ENCODE data around the gene GAMT. TPM values are rescaled to one million over a fixed set of nuclear protein-coding genes. Genes with fewer than 3 reads are reported as not detected.

The GAMT gene
- total RNA-seq, 4 donors from 2014 or later = 43.8 to 120 (median 94.4) TPM

DNA sequence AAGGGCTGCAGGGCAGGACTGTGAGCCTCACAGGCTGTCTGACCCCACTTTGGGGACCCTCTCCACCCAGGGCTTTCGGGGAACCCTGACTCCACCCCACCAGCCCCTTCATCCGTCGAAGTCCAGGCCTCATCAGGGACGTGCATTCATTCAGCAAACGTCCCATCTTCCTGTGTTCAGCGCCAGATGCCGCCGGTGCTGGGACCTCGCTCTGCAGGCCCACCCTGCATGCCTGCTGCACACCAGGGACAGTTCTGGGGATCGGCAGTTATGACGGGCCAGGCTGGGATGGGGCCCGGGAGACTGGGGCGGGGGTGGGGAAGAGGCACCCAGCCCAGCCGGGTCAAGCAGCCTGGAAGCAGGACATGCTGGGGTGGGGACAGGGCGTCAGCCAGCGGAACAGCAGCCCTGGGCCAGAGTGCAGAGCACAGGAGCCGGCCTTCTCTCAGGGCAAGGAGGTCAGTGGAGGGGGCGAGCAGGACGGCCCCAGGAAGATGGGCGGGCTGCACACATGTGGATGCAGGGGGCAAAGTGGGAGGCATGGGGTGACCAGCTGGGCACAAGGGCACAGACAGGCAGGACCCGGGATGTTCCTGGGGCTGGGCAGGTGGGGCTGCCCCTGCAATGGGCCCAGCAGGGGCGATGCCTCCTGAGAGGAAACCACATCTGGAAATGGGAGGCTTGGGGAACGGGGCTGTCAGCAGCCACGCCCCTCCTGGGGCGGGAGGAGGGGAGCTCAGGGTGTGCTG is 5.1 kb downstream of the GAMT start:
- Histone ChIP-seq H3K4me1 (peaks cover 0 to 42% (median 24%) of the 10 kb centered on the region in 4 donors), H3K36me3 (peaks cover 2 to 60% (median 7%) of the 10 kb centered on the region in 3 donors), H3K27ac (peak overlapping the region in 2 of 4 donors; percentile 36 to 59), H3K4me3 (no peak overlapping the region), H3K27me3 (no peaks in the 10 kb centered on the region), H3K9me3 (no peaks in the 10 kb centered on the region)
- TF ChIP-seq, protein P1, sequence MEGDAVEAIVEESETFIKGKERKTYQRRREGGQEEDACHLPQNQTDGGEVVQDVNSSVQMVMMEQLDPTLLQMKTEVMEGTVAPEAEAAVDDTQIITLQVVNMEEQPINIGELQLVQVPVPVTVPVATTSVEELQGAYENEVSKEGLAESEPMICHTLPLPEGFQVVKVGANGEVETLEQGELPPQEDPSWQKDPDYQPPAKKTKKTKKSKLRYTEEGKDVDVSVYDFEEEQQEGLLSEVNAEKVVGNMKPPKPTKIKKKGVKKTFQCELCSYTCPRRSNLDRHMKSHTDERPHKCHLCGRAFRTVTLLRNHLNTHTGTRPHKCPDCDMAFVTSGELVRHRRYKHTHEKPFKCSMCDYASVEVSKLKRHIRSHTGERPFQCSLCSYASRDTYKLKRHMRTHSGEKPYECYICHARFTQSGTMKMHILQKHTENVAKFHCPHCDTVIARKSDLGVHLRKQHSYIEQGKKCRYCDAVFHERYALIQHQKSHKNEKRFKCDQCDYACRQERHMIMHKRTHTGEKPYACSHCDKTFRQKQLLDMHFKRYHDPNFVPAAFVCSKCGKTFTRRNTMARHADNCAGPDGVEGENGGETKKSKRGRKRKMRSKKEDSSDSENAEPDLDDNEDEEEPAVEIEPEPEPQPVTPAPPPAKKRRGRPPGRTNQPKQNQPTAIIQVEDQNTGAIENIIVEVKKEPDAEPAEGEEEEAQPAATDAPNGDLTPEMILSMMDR (IDR thresholded peaks at IDR 0.05) = no peak
- TF ChIP-seq POLR2A (IDR thresholded peaks at IDR 0.05) (no peak), EP300 (IDR thresholded peaks at IDR 0.05) (no peak)
- DNase-seq (ENCODE audit: low spot score in 2 of 2) = no peak
- whole genome bisulfite sequencing, 2 donors = 37% methylated on average over 21 to 22 of the region's 25 CpGs

DNA sequence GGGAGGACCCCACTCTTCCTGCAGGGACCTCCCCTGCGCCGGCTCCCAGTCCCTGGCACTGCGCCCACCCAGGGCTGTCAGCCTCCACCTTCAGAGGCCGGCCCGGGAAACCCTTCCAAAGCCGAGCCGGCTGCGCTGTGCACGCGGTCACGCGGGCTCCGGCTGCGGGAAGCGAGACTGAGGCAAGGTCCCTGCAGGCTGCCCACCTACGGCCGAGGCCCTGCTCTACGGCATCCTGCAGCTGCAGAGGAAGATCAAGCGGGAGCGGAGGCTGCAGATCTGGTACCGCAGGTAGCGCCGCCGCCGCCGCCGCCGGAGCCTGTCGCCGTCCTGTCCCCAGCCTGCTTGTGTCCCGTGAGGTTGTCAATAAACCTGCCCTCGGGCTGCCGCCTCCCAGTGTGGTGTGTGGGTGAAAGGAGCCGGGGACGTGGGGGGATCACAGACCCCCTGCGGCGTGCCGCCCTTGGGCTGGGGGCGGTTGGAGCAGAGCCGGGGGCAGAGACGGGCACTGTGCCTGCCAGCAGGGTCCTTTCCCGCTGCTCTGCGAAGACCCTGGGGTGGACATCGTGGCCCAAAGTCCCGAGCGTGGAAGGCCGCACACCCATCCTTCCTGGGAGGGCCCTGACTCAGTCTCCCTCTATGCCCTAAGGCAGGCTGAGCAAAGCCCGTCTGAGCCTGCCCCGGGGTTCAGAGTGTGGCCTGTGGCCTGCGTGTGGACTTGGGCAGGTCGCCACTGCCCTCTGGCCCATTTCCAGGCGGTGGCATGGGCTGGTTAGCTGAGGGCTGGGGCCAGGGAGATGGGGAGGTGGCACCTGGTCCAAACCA is 5.9 kb downstream of the GAMT start:
- no peak for DNase-seq (ENCODE audit: low spot score in 2 of 2)
- H3K9me3 ChIP-seq = no peaks in the 10 kb centered on the region
- peaks cover 2 to 68% (median 7%) of the 10 kb centered on the region in 3 donors for H3K36me3 ChIP-seq
- H3K4me3 ChIP-seq = no peak overlapping the region
- WGBS, 2 donors = 80 to 89% methylated on average over 27 to 47 of the region's 52 CpGs
- H3K4me1 ChIP-seq = peaks cover 0 to 34% (median 16%) of the 10 kb centered on the region in 4 donors
- TF ChIP-seq, protein P1 (IDR thresholded peaks at IDR 0.05) = no peak
- no peak for TF ChIP-seq POLR2A (IDR thresholded peaks at IDR 0.05)
- TF ChIP-seq EP300 (IDR thresholded peaks at IDR 0.05) = no peak
- H3K27ac ChIP-seq = peak overlapping the region in 2 of 4 donors; percentile 4 to 59
- no peaks in the 10 kb centered on the region for H3K27me3 ChIP-seq

DNA sequence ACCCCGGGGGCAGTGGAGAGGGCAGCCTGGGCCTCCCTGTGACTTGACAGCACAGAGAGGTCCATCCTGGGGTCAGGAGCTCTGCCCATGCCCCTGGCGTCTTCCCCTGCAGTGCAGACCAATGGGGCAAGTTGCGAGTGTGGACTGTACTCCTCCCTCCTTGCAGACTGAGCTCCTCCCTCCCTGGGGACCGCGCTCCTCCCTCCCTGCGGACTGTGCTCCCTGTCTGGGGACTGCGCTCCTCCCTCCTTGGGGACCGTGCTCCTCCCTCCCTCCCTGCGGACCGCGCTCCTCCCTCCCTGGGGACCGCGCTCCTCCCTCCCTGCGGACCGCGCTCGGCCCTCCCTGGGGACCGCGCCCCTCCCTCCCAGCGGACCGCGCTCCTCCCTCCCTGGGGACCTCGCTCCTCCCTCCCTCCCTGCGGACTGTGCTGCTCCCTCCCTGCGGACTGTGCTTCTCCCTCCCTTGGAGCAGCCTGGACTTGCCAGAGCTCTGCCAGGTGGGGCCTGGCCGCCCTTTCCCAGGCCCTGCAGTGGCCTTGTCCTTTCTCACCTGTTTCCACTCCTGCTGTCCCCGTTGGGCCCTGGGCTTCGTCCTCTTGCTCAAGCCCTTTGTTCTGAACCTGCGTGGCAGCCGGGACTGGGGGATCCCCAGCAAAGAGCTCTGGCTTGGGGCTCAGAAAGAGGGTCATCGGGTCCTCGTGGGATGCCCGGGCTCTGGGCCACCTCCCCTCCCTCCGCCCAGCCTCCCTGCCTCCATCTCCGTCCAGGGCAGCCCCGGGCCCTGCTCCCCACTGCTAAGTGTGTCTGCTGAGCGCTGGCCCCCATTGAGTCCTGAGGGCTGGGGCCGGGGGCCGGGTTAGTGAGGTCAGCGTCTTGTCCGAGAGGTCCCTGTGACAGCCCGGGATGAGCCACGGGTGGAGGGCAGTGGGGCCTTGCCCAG is 6.8 kb downstream of the GAMT start:
- Histone ChIP-seq H3K9me3 (no peaks in the 10 kb centered on the region), H3K4me1 (peaks cover 0 to 25% (median 11%) of the 10 kb centered on the region in 4 donors), H3K36me3 (peaks cover 2 to 77% (median 9%) of the 10 kb centered on the region in 3 donors), H3K27ac (peak overlapping the region in 1 of 4 donors; percentile 59), H3K27me3 (no peaks in the 10 kb centered on the region), H3K4me3 (no peak overlapping the region)
- WGBS, 2 donors = 64 to 67% methylated on average over 36 to 41 of the region's 43 CpGs
- TF ChIP-seq POLR2A (IDR thresholded peaks at IDR 0.05) = no peak
- TF ChIP-seq, protein P1 (IDR thresholded peaks at IDR 0.05) = no peak
- TF ChIP-seq EP300 (IDR thresholded peaks at IDR 0.05) = no peak
- DNase-seq (ENCODE audit: low spot score in 2 of 2) = no peak

DNA sequence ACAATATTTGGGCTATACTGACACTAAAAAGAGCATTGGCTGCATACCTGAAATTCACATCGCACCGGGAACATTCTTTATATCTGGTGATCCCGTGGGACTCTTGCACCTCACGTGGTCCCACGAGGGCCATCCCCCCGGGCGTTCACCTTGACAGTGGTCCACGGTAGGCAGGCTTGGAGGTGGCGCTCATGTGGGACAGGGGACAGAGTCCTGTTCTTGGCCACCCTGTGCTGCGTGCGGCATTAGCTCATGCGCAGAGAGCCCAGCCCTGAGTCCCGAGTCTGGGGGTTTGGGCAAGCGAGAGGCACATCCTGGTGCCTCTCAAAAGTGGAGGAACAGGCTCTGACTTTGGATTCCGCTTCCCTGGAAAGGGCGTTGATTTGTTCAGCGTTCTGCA is 7.5 kb downstream of the GAMT start:
- Histone ChIP-seq H3K27ac (no peak overlapping the region), H3K9me3 (no peaks in the 10 kb centered on the region), H3K27me3 (no peaks in the 10 kb centered on the region), H3K4me1 (peaks cover 0 to 24% (median 11%) of the 10 kb centered on the region in 4 donors), H3K36me3 (peaks cover 4 to 83% (median 15%) of the 10 kb centered on the region in 3 donors), H3K4me3 (no peak overlapping the region)
- TF ChIP-seq EP300 (IDR thresholded peaks at IDR 0.05) (no peak), POLR2A (IDR thresholded peaks at IDR 0.05) (no peak)
- TF ChIP-seq, protein P1 (IDR thresholded peaks at IDR 0.05) = no peak
- 81 to 84% methylated on average over 13 to 16 of the region's 17 CpGs for WGBS, 2 donors
- DNase-seq (ENCODE audit: low spot score in 2 of 2) = no peak
